ENCODE results near the gene HDAC4.

Gene HDAC4

GRCh38 chr2:239128706-239129105 is 272.1 kb downstream of the HDAC4 start:
- DNase-seq: no peak

- DNase-seq: no peak
Measured at GRCh38 chr2:239127513-239127912, 273.3 kb downstream of the HDAC4 start.

- DNase-seq: no peak
Measured at GRCh38 chr2:239125726-239126675, 274.8 kb downstream of the HDAC4 start.

- no peak for DNase-seq
Measured at GRCh38 chr2:239124152-239124899, 276.5 kb downstream of the HDAC4 start.

GRCh38 chr2:239122421-239123110 is 278.3 kb downstream of the HDAC4 start:
- DNase-seq: no peak

- DNase-seq: no peak
Measured at GRCh38 chr2:239121600-239122012, 279.2 kb downstream of the HDAC4 start.

GRCh38 chr2:239120664-239121063 is 280.2 kb downstream of the HDAC4 start:
- no peak for DNase-seq

GRCh38 chr2:239119346-239120126 is 281.3 kb downstream of the HDAC4 start:
- no peak for DNase-seq

- no peak for DNase-seq
Measured at GRCh38 chr2:239118675-239119211, 282.1 kb downstream of the HDAC4 start.

- no peak for DNase-seq
Measured at GRCh38 chr2:239118264-239118663, 282.6 kb downstream of the HDAC4 start.

GRCh38 chr2:239117831-239118230 is 283.0 kb downstream of the HDAC4 start:
- no peak for DNase-seq

- DNase-seq: no peak
Measured at GRCh38 chr2:239116456-239117246, 284.2 kb downstream of the HDAC4 start.

GRCh38 chr2:239115616-239116015 is 285.2 kb downstream of the HDAC4 start:
- no peak for DNase-seq

GRCh38 chr2:239114616-239115265 is 286.1 kb downstream of the HDAC4 start:
- DNase-seq: peak; percentile 52

- peak; percentile 8 for DNase-seq
Measured at GRCh38 chr2:239114119-239114581, 286.7 kb downstream of the HDAC4 start.

- DNase-seq: no peak
Measured at GRCh38 chr2:239113615-239114014, 287.2 kb downstream of the HDAC4 start.

- DNase-seq: no peak
Measured at GRCh38 chr2:239113171-239113570, 287.6 kb downstream of the HDAC4 start.

GRCh38 chr2:239112127-239112774 is 288.6 kb downstream of the HDAC4 start:
- no peak for DNase-seq

- DNase-seq: no peak
Measured at GRCh38 chr2:239111401-239112100, 289.3 kb downstream of the HDAC4 start.

Data from DMS153 (cell line).